Spleen (tissue), 11 donors: ENCODE data around the gene PTH1R. TPM values are rescaled to one million over a fixed set of nuclear protein-coding genes. Genes with fewer than 3 reads are reported as not detected.

Source experiments
- DNase-seq: peaks from one replicate; pipeline ENCODE4 v3.0.0-alpha.2; 2020
- H3K27ac ChIP-seq, 8 donors: fragments of 200-600 bp; sonication (generic) in 7 of 8; 1 replicate in 4 of 8; 2 replicates in 4 of 8; pipeline versions ENCODE4 v1.5.0 to v1.8.0; 2016 to 2021; ENCODE audit warnings: inconsistent platforms in 4 of 8, mild to moderate bottlenecking in 4 of 8, moderate library complexity in 1 of 8
- H3K27me3 ChIP-seq, 7 donors: fragments of 200-600 bp; sonication (generic) in 6 of 7; replicated peaks in 1 of 7; 1 replicate in 4 of 7; 2 replicates in 3 of 7; pipeline versions ENCODE4 v1.5.0 to v1.8.0; 2016 to 2021; ENCODE audit warnings: inconsistent platforms in 3 of 7, mild to moderate bottlenecking in 1 of 7
- H3K36me3 ChIP-seq, 6 donors: fragments of 200-600 bp; sonication (generic) in 5 of 6; 1 replicate in 4 of 6; 2 replicates in 2 of 6; pipeline versions ENCODE4 v1.5.0 to v1.8.0; 2016 to 2021; ENCODE audit warnings: inconsistent platforms in 2 of 6
- H3K4me1 ChIP-seq, 6 donors: fragments of 200-600 bp; sonication (generic) in 5 of 6; 1 replicate in 3 of 6; 2 replicates in 3 of 6; pipeline versions ENCODE4 v1.5.0 to v1.8.0; 2016 to 2021; ENCODE audit warnings: inconsistent platforms in 3 of 6
- H3K4me3 ChIP-seq, 8 donors: fragments of 200-600 bp; sonication (generic) in 7 of 8; 1 replicate in 4 of 8; 2 replicates in 4 of 8; pipeline versions ENCODE4 v1.5.0 to v1.8.0; 2016 to 2021; ENCODE audit warnings: inconsistent platforms in 4 of 8, mild to moderate bottlenecking in 4 of 8, moderate library complexity in 2 of 8
- H3K9me3 ChIP-seq, 8 donors: fragments of 200-600 bp; sonication (generic) in 7 of 8; 1 replicate in 4 of 8; 2 replicates in 4 of 8; pipeline versions ENCODE4 v1.5.0 to v1.8.0; 2016 to 2021; ENCODE audit warnings: inconsistent platforms in 4 of 8
- CTCF ChIP-seq, 11 experiments: fragments of 200-600 bp in 7 of 11; fragments of 450-650 bp in 4 of 11; sonication (generic) in 4 of 11; IDR thresholded peaks in 8 of 11; conservative IDR thresholded peaks in 3 of 11; 1 replicate in 7 of 11; 2 replicates in 4 of 11; pipeline versions ENCODE4 v1.4.0 to v1.8.0; 2016 to 2021; ENCODE audit warnings: antibody characterized with exemption in 11 of 11, inconsistent platforms in 4 of 11, mild to moderate bottlenecking in 1 of 11
- POLR2A ChIP-seq, 3 donors: fragments of 450-650 bp; IDR thresholded peaks; one replicate each; pipeline ENCODE4 v1.5.1; 2017; ENCODE audit warnings: antibody characterized with exemption in 3 of 3, mild to moderate bottlenecking in 1 of 3
- POLR2AphosphoS5 ChIP-seq, 3 donors: sonication (generic); formaldehyde crosslinking; IDR thresholded peaks; one replicate each; pipeline ENCODE4 v1.5.1; 2017; ENCODE audit warnings: antibody characterized with exemption in 3 of 3
- WGBS, 5 donors: extraction: QIAGEN DNeasy Blood & Tissue Kit in 3 of 5; methylation state at CpG; one replicate each; pipeline versions ENCODE4 v1.1.5 to v1.1.7; 2013 to 2018; 5-methylcytosine and 5-hydroxymethylcytosine counted together
- intact Hi-C: fragments of 100-400 bp; cut with DNase I; formaldehyde crosslinking; loops from one replicate; pipeline ENCODE4 v1.15.0; 2023; ENCODE audit warnings: low total_unique reads
- polyA plus RNA-seq, 3 donors: library from polyadenylated mRNA; stranded (reverse); fragments of 200-250 nt; gene quantifications; one replicate each; pipeline ENCODE4 v1.2.1, GENCODE V29; 2013
- total RNA-seq, 7 donors: library from RNA; depleted of rRNA in 3 of 7; stranded (reverse); fragments of >200 nt in 3 of 7; fragmentation: NEBNext Ultra II Directional in 4 of 7; extraction: Animal tissue kit (Norgen Biotek cat#: 25700) in 4 of 7; gene quantifications; one replicate each; pipeline versions ENCODE4 v1.1.0 to v1.2.1, GENCODE V29; 2016 to 2021
- donor health status: healthy with polysubstance abuse.
- donor health status: DM: no; HTN: no; CAD: no; lungs with moderate emphysema.
- donor health status: DM: no; HTN: no; CAD: no.
- donor health status: Bipolar disorder and iron deficiency.
- donor health status: healthy.
- donor health status: DM: no; HTN: no; CAD: no.
- donor health status: DM: yes; HTN: yes; CAD: no.

PTH1R gene
- total and polyA plus RNA-seq, 10 donors = 5.1 to 190 (median 34.1) TPM

DNA sequence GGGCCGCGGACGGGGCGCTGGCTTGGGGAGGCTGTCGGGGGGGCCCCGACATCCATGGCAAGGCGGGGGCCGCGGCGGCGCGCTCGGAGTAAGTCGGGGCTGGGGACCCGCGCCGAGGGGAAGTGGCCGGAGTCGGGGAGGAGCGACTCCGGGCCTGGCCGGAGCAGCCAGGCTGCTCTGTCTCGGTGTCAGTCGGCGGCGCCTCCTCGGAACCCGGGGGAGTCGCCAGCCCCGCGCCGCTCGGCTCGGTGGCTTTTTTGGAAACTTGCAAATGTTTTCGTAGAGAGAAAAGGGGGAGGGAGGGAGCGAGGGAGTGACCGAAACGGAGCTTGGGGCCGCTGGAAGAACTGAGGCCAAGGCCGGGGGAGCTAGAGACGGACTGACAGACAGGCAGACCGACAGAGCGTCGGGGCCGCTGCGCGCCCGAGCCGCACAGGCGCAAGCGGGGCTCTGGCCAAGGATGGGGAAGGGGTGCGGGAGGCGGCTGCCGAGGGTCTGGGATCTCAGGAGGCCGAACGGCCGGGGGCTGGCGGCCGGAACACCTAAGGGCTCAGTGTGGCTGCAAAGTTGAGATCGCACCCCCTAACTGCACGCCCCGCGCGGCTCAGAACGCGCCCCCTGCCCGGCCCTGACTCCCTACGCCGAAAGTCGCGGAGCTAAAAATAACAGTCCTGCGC, 5.0 kb downstream of the PTH1R start:
- intact Hi-C loops = no loop called here
- Histone ChIP-seq H3K9me3 (no peaks in the 10 kb centered on the region), H3K4me3 (peak overlapping the region; percentile 36 to 78 (median 53)), H3K4me1 (peaks cover 6 to 57% (median 35%) of the 10 kb centered on the region in 6 donors), H3K36me3 (no peaks in the 10 kb centered on the region), H3K27ac (peak overlapping the region; percentile 19 to 85 (median 83)), H3K27me3 (peaks cover 0 to 71% (median 43%) of the 10 kb centered on the region in 7 donors)
- DNase-seq = no peak
- TF ChIP-seq CTCF (IDR thresholded peaks at IDR 0.05 in 8 of 11, conservative IDR thresholded peaks at IDR 0.05 in 3 of 11) = no peak
- TF ChIP-seq POLR2AphosphoS5 (IDR thresholded peaks at IDR 0.05) = peak in 2 of 3 donors; percentile 17 to 55
- 1 to 3% (median 1%) methylated on average over 50 to 72 of the region's 72 CpGs for WGBS, 5 donors

GRCh38 chr3:46883054-46883829, 5.7 kb downstream of the PTH1R start:
- 0 to 8% (median 5%) methylated on average over 32 to 73 of the region's 78 CpGs for WGBS, 5 donors
- intact Hi-C loops = no loop called here
- Histone ChIP-seq H3K27me3 (peaks cover 0 to 71% (median 43%) of the 10 kb centered on the region in 7 donors), H3K9me3 (no peaks in the 10 kb centered on the region), H3K4me3 (peak overlapping the region; percentile 36 to 78 (median 53)), H3K4me1 (peaks cover 6 to 62% (median 35%) of the 10 kb centered on the region in 6 donors), H3K36me3 (no peaks in the 10 kb centered on the region), H3K27ac (peak overlapping the region in 7 of 8 donors; percentile 67 to 85 (median 83))
- TF ChIP-seq CTCF (IDR thresholded peaks at IDR 0.05 in 8 of 11, conservative IDR thresholded peaks at IDR 0.05 in 3 of 11) (no peak), POLR2AphosphoS5 (IDR thresholded peaks at IDR 0.05) (no peak), POLR2A (IDR thresholded peaks at IDR 0.05) (no peak)
- DNase-seq = no peak

- WGBS, 5 donors = 52 to 67% (median 61%) methylated on average over 4 of the region's 4 CpGs
- no peak for DNase-seq
- Histone ChIP-seq H3K36me3 (no peaks in the 10 kb centered on the region), H3K4me1 (peaks cover 6 to 66% (median 37%) of the 10 kb centered on the region in 6 donors), H3K9me3 (no peaks in the 10 kb centered on the region), H3K27ac (peak overlapping the region in 3 of 8 donors; percentile 83 to 85 (median 84)), H3K27me3 (peaks cover 0 to 72% (median 43%) of the 10 kb centered on the region in 7 donors), H3K4me3 (peak overlapping the region; percentile 36 to 78 (median 53))
- intact Hi-C loops = no loop called here
- TF ChIP-seq CTCF (IDR thresholded peaks at IDR 0.05 in 8 of 11, conservative IDR thresholded peaks at IDR 0.05 in 3 of 11) (no peak), POLR2AphosphoS5 (IDR thresholded peaks at IDR 0.05) (no peak), POLR2A (IDR thresholded peaks at IDR 0.05) (no peak)
These were observed 6.3 kb downstream of the PTH1R start for GRCh38 chr3:46883830-46884185.

GRCh38 chr3:46884427-46884826, 6.9 kb downstream of the PTH1R start:
- Histone ChIP-seq H3K27ac (peak overlapping the region in 1 of 8 donors; percentile 85), H3K4me1 (peaks cover 7 to 66% (median 39%) of the 10 kb centered on the region in 6 donors), H3K27me3 (peaks cover 0 to 78% (median 43%) of the 10 kb centered on the region in 7 donors), H3K36me3 (no peaks in the 10 kb centered on the region), H3K9me3 (no peaks in the 10 kb centered on the region), H3K4me3 (peak overlapping the region in 6 of 8 donors; percentile 16 to 78 (median 54))
- 64 to 75% (median 68%) methylated on average over 5 of the region's 5 CpGs for WGBS, 5 donors
- intact Hi-C loops = no loop called here
- no peak for DNase-seq
- TF ChIP-seq POLR2AphosphoS5 (IDR thresholded peaks at IDR 0.05) (no peak), POLR2A (IDR thresholded peaks at IDR 0.05) (no peak), CTCF (IDR thresholded peaks at IDR 0.05 in 8 of 11, conservative IDR thresholded peaks at IDR 0.05 in 3 of 11) (no peak)
